SK-N-SH treated with all-trans-retinoic acid at 6 μM for 48 hours (cell line): ENCODE measurements around the gene MED20.

ENCODE experiments used
- ATAC-seq: fragments of 200-7000 bp; cut with Tn5 transposase; 3 replicates; pipeline ENCODE4 v1.9.1; 2020; ENCODE audit warnings: mild to moderate bottlenecking, moderate library complexity
- BACH2 ChIP-seq: fragments of 250-450 bp; sonication (Bioruptor Pico); IDR thresholded peaks from 2 replicates; pipeline ENCODE4 v1.9.0; 2021; ENCODE audit warnings: mild to moderate bottlenecking, borderline replicate concordance
- CSDC2 ChIP-seq: fragments of 250-450 bp; sonication (Bioruptor Pico); IDR thresholded peaks from 2 replicates; pipeline ENCODE4 v1.5.0; 2020; ENCODE audit warnings: mild to moderate bottlenecking, moderate library complexity
- ESRRG ChIP-seq: fragments of 250-450 bp; sonication (Bioruptor Pico); IDR thresholded peaks from 2 replicates; pipeline ENCODE4 v1.6.1; 2021; ENCODE audit warnings: mild to moderate bottlenecking
- GLIS3 ChIP-seq: fragments of 250-450 bp; sonication (Bioruptor Pico); IDR thresholded peaks from 2 replicates; pipeline ENCODE4 v1.5.0; 2020; ENCODE audit warnings: mild to moderate bottlenecking, moderate library complexity
- ISL1 ChIP-seq: fragments of 250-450 bp; sonication (Bioruptor Pico); IDR thresholded peaks from 2 replicates; pipeline ENCODE4 v2.1.2; 2022; ENCODE audit warnings: mild to moderate bottlenecking, moderate library complexity
- OSR1 ChIP-seq: fragments of 250-450 bp; sonication (Bioruptor Pico); IDR thresholded peaks from 2 replicates; pipeline ENCODE4 v1.8.0; 2022; ENCODE audit warnings: moderate library complexity, mild to moderate bottlenecking, inconsistent platforms
- SNAI2 ChIP-seq: fragments of 250-450 bp; sonication (Bioruptor Pico); IDR thresholded peaks from 2 replicates; pipeline ENCODE4 v1.5.0; 2020; ENCODE audit warnings: mild to moderate bottlenecking, moderate library complexity
- TCF4 ChIP-seq: fragments of 250-450 bp; sonication (Bioruptor Pico); IDR thresholded peaks from 2 replicates; pipeline ENCODE4 v1.8.0; 2021; ENCODE audit warnings: mild to moderate bottlenecking, moderate library complexity, borderline replicate concordance
- TOX ChIP-seq: fragments of 250-450 bp; sonication (Bioruptor Pico); IDR thresholded peaks from 2 replicates; pipeline ENCODE4 v1.8.0; 2021; ENCODE audit warnings: mild to moderate bottlenecking, moderate library complexity, borderline replicate concordance
- ZC3H10 ChIP-seq: fragments of 250-450 bp; sonication (Bioruptor Pico); IDR thresholded peaks from 2 replicates; pipeline ENCODE4 v1.5.1; 2021; ENCODE audit warnings: mild to moderate bottlenecking, moderate library complexity
- ZFP30 ChIP-seq: fragments of 450-650 bp; formaldehyde crosslinking; IDR thresholded peaks from 2 replicates; pipeline ENCODE4 v1.5.0; 2022; ENCODE audit warnings: mild to moderate bottlenecking, moderate library complexity
- ZNF70 ChIP-seq: fragments of 450-650 bp; formaldehyde crosslinking; IDR thresholded peaks from 2 replicates; pipeline ENCODE4 v1.5.0; 2020; ENCODE audit warnings: mild to moderate bottlenecking, moderate library complexity
- ZNF8 ChIP-seq: fragments of 450-650 bp; formaldehyde crosslinking; IDR thresholded peaks from 2 replicates; pipeline ENCODE4 v1.5.0; 2020; ENCODE audit warnings: mild to moderate bottlenecking, moderate library complexity
- TF ChIP-seq, protein P1 (sequence below): fragments of 250-450 bp; sonication (Bioruptor Pico); IDR thresholded peaks from 2 replicates; pipeline ENCODE4 v1.5.1; 2021; ENCODE audit warnings: mild to moderate bottlenecking, moderate library complexity
- TF ChIP-seq, protein P2 (sequence below): fragments of 250-450 bp; sonication (Bioruptor Pico); IDR thresholded peaks from 2 replicates; pipeline ENCODE4 v1.5.1; 2020; ENCODE audit warnings: low read depth, mild to moderate bottlenecking, moderate library complexity
- TF ChIP-seq, protein P3 (sequence below): fragments of 250-450 bp; sonication (Bioruptor Pico); IDR thresholded peaks from 2 replicates; pipeline ENCODE4 v1.8.0; 2020; ENCODE audit warnings: mild to moderate bottlenecking, moderate library complexity, borderline replicate concordance
- TF ChIP-seq, protein P4 (sequence below): fragments of 250-450 bp; sonication (Bioruptor Pico); IDR thresholded peaks from 2 replicates; pipeline ENCODE4 v1.8.0; 2021; ENCODE audit warnings: low read depth, mild to moderate bottlenecking, moderate library complexity, borderline replicate concordance

Gene MED20

DNA sequence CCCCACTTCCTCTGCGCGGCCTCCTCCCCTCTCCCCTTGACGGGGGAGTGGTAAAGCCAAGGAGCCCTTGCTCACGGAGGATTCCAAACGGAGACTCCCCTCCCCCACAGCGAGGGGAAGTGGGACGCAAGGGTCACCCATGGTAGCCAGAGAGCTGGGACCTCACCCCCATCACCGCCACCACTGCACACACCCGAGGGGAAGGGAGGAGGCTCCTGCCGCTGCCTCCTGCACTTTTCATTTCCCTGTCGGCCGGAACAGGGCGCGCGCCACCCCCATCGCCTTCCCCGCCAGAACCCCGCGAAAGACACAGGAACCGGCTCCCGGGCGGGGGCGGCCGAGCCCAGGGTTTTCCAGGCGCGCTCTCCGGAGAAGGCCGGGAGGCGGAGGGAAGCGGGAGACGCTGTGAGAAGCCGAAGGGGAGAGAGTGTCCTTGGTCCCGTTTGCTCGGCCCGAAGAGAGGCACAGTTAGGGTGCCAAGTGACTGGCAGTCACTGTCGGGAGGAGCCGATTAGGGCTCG is 19.9 kb upstream of the MED20 start (continued):
- TF ChIP-seq, protein P1, sequence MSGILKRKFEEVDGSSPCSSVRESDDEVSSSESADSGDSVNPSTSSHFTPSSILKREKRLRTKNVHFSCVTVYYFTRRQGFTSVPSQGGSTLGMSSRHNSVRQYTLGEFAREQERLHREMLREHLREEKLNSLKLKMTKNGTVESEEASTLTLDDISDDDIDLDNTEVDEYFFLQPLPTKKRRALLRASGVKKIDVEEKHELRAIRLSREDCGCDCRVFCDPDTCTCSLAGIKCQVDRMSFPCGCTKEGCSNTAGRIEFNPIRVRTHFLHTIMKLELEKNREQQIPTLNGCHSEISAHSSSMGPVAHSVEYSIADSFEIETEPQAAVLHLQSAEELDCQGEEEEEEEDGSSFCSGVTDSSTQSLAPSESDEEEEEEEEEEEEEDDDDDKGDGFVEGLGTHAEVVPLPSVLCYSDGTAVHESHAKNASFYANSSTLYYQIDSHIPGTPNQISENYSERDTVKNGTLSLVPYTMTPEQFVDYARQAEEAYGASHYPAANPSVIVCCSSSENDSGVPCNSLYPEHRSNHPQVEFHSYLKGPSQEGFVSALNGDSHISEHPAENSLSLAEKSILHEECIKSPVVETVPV (CRISPR knock-in tag) = no peak
- no peak for TF ChIP-seq GLIS3 (CRISPR knock-in tag)

DNA sequence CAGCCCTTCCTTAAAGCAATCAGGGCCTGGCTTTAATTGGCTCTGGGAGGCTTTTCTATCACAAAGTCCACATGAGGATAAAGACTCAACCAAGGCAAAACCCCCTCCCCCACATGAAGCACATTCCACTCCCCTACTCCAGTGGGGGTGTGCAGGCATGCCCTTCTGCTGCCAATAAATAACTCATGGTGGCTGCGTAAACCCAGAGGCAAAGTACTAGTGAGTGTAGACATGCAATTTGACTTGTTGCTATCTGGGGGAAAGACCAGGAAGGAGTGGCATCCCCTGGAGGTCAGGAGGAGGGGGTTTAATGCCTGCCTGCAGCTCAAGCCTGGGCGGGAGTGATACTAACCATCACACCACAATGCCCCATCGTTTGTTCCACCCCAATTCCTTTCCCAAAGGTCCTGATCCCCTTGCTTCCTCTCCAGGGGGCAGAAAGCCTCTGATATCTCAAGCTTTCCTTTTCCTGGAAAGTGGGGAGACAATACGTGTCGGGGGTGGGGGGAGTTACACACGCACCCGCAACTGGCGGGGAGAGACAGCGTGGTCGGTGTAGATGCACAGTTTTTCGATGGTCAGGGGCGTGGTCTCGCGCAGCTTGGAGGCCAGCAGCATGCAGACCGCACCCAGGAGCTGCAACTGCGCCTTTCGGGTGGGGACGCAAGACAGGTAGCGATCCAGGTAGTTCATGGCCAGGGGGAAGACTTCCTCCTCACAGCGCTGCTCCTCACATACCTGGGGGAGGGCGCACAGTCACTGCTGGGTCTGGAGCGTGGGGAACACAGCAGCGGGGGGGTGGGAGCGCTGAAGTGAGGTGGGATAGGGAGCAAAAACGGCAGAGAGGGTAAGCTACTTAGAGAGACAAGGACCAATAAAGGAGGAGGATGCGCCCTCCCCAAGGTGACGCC is 19.2 kb upstream of the MED20 start:
- TF ChIP-seq TOX (CRISPR knock-in tag) (no peak), ISL1 (no peak), BACH2 (CRISPR knock-in tag) (no peak), ZFP30 (CRISPR knock-in tag) (no peak), CSDC2 (no peak), GLIS3 (CRISPR knock-in tag) (no peak)
- TF ChIP-seq, protein P2, sequence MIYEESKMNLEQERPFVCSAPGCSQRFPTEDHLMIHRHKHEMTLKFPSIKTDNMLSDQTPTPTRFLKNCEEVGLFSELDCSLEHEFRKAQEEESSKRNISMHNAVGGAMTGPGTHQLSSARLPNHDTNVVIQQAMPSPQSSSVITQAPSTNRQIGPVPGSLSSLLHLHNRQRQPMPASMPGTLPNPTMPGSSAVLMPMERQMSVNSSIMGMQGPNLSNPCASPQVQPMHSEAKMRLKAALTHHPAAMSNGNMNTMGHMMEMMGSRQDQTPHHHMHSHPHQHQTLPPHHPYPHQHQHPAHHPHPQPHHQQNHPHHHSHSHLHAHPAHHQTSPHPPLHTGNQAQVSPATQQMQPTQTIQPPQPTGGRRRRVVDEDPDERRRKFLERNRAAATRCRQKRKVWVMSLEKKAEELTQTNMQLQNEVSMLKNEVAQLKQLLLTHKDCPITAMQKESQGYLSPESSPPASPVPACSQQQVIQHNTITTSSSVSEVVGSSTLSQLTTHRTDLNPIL (CRISPR knock-in tag) = no peak
- TF ChIP-seq, protein P3, sequence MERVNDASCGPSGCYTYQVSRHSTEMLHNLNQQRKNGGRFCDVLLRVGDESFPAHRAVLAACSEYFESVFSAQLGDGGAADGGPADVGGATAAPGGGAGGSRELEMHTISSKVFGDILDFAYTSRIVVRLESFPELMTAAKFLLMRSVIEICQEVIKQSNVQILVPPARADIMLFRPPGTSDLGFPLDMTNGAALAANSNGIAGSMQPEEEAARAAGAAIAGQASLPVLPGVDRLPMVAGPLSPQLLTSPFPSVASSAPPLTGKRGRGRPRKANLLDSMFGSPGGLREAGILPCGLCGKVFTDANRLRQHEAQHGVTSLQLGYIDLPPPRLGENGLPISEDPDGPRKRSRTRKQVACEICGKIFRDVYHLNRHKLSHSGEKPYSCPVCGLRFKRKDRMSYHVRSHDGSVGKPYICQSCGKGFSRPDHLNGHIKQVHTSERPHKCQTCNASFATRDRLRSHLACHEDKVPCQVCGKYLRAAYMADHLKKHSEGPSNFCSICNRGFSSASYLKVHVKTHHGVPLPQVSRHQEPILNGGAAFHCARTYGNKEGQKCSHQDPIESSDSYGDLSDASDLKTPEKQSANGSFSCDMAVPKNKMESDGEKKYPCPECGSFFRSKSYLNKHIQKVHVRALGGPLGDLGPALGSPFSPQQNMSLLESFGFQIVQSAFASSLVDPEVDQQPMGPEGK (CRISPR knock-in tag) = no peak
- no peak for ATAC-seq

DNA sequence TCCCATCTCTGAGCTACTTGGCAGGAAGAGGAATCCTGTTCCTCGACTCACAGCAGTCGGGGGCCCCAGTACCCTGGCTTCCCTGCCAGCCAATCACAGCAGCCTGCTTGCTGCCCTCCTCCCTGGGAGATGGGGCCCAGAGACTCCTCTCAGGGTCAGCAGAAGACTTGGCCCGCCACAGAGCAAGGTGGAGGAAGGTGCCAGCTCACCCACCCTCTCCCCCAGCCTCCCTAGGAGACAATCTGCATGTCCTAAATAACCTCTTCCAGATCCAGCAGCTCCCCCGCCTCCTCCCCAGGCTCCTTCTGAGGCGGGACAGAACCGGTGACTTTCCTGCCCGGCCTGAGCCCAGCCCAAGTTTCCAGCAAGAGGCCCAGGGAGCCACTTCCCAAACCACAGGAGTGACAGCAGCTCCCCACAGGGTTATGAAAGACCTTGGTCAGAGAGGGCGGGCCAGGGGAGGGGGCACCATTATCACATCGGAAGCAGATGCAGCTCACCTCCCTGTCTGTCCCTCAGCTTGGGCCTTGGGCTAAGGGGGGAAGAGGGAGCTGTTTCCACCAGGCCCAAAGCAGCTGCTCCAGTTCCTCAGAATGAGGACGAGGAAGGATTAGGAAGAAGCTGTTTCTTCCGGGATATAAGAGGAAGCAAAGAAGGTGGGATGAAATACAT is 18.4 kb upstream of the MED20 start:
- ATAC-seq = no peak
- TF ChIP-seq, protein P4, sequence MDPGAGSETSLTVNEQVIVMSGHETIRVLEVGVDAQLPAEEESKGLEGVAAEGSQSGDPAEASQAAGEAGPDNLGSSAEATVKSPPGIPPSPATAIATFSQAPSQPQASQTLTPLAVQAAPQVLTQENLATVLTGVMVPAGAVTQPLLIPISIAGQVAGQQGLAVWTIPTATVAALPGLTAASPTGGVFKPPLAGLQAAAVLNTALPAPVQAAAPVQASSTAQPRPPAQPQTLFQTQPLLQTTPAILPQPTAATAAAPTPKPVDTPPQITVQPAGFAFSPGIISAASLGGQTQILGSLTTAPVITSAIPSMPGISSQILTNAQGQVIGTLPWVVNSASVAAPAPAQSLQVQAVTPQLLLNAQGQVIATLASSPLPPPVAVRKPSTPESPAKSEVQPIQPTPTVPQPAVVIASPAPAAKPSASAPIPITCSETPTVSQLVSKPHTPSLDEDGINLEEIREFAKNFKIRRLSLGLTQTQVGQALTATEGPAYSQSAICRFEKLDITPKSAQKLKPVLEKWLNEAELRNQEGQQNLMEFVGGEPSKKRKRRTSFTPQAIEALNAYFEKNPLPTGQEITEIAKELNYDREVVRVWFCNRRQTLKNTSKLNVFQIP (CRISPR knock-in tag) = no peak
- no peak for TF ChIP-seq BACH2 (CRISPR knock-in tag)
- TF ChIP-seq, protein P1 (CRISPR knock-in tag) = no peak

DNA sequence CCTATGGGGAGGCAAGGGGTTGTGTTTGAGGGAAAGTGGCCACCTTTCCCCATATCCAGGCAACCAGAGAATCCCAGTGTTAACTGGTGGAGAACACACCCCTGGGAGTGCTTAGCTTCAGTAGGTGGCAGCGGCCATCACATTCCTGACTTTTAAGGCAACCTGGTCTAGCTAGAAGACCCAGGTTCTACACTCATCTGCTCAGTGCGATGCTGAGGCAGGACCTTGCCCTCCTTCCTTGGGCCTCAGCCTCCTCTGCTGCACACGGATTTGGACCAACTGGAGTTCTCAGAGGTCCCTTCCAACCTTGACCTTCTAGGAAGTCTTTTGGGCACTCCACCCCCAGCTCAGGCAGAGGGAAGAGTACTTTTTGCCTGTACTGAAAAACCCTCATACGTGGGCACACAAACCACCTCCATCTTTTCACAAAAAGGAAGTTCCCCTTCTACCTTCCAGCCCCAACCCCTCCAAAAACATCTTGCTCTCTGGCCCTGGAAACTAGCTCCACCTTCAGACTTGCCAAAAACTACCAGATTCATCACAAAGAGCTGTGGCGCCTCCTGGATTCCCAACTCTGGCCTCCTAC is 17.7 kb upstream of the MED20 start:
- TF ChIP-seq CSDC2 (no peak), ZNF70 (no peak), ZNF8 (CRISPR knock-in tag) (no peak), ISL1 (no peak), ZC3H10 (CRISPR knock-in tag) (no peak), SNAI2 (CRISPR knock-in tag) (no peak), ESRRG (CRISPR knock-in tag) (no peak), OSR1 (CRISPR knock-in tag) (no peak), ZFP30 (CRISPR knock-in tag) (no peak), TCF4 (CRISPR knock-in tag) (no peak)
- TF ChIP-seq, protein P2 (CRISPR knock-in tag) = no peak
- ATAC-seq = no peak
